Renal cortical epithelial cell (primary cell): Measurements from ENCODE around the gene EFNA3. TPM values are rescaled to one million over a fixed set of nuclear protein-coding genes. Genes with fewer than 3 reads are reported as not detected.

Source experiments
- DNase-seq: peaks from one replicate; pipeline ENCODE4 v3.0.0-alpha.2; 2011; ENCODE audit warnings: low read depth
- total RNA-seq: library from RNA; depleted of rRNA; stranded (reverse); fragments of >200 nt; gene quantifications from 2 replicates; pipeline ENCODE4 v1.2.3, GENCODE V29; 2014

Gene EFNA3
- total RNA-seq, 1 donor from 2014 or later, result 2.4 TPM

DNA sequence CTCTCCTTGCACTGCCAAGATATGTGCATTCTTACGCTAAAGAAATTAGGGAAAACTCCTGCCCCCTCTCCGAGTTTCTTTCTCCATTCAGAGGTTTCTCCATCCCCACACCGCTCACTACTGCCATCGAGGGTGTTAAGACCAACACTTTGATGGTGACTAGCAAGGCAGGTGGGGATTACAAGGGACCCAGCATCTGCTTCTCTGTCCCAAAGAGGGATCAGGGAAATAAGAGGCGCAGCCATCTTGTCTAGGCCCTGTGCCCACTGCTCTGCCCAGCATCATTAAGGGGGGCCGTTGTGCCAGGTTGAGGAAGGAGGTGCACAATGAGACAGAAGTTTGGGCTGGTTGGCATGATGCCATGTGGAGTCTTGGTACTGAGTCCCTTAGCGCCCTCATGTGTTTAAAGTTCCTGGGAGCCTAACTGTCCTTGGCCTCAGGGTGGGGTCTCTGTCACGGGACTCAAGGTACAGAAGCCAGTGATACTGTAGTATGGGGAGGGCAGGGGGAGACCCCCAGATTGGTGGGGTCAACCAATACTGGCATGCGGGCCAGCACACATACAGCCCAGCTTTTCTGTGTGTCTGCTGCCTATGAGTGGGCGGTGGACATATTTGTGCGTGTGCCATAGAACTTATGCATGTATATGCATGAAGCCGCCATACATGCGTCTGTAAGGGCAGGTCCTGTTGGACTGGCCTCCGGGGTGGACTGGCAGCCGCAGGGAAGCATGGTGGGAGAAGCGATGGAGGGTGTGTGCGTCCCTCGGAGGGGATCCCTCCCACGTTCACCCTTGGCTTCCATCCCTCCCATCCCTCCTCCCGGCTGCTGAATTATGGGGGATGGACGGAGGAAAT, 5.5 kb downstream of the EFNA3 start:
- DNase-seq, result no peak

DNA sequence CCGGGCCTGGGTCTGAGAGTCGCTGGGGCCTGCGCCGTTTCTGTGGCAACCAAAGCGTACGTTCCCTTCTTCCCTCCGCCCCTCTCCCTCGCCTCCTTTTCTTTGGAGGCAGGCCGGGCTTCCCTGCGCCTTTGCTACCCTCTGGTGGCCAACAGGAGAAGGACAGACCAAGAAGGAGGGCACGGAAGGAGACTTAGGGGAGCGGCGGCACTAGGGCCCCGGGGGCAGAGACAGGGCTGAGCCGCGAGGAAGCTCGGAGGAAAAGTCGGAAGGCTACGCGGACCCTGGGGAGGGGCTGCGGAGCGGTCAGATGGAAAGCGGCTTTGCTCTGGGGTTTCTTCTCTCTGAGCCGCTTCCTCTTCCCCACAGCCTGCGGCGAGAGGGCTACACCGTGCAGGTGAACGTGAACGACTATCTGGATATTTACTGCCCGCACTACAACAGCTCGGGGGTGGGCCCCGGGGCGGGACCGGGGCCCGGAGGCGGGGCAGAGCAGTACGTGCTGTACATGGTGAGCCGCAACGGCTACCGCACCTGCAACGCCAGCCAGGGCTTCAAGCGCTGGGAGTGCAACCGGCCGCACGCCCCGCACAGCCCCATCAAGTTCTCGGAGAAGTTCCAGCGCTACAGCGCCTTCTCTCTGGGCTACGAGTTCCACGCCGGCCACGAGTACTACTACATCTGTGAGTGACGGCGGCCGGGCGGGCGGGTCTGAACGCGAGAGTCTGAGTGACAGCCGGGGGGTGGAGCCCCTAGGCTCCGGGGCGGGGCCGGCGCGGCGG, 6.3 kb downstream of the EFNA3 start:
- peak; percentile 79 for DNase-seq

DNA sequence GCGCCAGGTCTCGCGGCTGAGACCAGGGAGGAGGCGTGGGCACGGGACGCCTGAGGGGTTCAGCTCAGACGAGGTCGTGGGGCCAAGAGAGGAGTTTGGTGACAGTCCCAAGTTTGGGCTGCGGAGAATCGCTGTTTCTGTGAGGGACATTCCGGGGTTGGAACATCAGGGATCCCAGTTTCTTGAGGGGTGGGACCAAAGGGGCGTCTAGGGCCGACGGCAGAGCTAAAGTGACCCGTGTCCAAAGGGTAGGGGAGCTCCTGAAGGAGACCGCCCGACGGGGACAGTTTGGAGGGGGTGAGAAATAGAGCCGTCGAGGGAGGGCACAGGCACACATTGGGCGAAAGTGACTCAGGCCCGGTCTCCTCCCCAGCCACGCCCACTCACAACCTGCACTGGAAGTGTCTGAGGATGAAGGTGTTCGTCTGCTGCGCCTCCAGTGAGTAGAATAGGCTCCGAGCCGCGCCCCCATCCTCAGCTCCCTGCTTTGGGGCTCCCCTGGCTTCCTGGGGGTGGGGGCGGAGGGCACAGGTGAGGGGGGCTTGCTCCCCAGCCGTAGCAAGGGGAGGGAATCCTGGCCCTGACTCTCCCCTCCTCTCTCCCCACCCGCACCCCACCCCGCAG, 7.0 kb downstream of the EFNA3 start:
- no peak for DNase-seq

DNA sequence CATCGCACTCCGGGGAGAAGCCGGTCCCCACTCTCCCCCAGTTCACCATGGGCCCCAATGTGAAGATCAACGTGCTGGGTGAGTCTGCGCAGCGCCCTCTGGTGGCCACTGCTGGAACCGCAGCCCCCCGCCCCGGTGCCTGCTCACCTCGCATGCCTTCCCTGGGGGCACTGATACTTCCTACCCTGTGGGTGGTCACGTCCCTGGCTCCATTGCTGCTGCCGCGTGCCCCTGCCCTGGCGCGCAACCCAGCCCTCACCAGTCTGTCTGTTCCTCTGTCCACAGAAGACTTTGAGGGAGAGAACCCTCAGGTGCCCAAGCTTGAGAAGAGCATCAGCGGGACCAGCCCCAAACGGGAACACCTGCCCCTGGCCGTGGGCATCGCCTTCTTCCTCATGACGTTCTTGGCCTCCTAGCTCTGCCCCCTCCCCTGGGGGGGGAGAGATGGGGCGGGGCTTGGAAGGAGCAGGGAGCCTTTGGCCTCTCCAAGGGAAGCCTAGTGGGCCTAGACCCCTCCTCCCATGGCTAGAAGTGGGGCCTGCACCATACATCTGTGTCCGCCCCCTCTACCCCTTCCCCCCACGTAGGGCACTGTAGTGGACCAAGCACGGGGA, 7.6 kb downstream of the EFNA3 start:
- DNase-seq, result no peak

DNA sequence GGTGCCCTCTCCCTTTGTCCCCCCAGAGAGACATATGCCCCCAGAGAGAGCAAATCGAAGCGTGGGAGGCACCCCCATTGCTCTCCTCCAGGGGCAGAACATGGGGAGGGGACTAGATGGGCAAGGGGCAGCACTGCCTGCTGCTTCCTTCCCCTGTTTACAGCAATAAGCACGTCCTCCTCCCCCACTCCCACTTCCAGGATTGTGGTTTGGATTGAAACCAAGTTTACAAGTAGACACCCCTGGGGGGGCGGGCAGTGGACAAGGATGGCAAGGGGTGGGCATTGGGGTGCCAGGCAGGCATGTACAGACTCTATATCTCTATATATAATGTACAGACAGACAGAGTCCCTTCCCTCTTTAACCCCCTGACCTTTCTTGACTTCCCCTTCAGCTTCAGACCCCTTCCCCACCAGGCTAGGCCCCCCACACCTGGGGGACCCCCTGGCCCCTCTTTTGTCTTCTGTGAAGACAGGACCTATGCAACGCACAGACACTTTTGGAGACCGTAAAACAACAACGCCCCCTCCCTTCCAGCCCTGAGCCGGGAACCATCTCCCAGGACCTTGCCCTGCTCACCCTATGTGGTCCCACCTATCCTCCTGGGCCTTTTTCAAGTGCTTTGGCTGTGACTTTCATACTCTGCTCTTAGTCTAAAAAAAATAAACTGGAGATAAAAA, 8.4 kb downstream of the EFNA3 start:
- DNase-seq, result no peak

DNA sequence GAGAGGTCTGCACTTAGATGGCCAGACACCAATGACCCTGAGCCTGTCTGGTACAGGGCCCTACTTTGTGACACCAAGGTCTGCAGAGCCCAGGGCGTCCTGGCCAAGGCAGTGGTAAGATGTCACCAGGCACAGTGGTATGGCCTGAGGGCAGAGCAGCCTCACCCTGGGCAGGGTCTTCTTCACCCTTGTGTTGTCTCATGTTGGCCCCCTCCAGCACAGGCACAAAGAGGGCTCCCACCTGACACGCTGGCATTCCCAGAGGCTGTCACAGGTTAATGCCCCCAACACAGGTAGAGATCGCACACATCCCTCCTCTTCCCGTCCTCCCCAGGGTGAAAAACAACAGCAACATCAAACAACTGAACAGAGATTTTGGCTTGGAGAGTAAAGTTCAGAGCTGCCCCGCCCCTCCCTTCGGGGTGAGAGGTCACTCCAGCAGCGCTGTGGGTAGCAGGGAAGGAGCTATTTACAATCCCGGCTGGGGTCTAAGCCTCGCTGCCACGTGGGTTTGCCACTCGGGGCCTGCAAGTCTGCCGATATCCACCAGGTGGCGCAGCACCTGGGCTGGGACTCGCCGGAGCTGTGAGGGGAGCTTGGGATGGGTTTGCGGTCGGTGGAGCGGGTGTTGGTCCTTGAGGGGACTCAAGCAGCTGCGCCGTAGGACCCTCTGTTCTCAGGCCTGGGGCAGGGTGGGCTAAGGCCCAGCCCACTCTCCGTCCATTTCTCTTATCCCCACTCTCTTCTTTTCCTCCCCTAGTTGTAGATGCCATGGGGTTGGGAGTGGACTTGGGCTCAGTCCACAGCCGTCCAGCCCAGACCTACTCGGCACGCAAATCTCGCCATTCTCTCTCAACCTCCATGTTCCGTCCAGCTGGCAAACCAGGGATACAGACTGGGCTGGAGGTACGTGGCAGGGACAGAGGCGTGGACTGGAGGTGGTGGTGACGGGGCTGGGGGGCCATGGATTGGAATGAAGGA, 12.7 kb downstream of the EFNA3 start:
- DNase-seq, result no peak

DNA sequence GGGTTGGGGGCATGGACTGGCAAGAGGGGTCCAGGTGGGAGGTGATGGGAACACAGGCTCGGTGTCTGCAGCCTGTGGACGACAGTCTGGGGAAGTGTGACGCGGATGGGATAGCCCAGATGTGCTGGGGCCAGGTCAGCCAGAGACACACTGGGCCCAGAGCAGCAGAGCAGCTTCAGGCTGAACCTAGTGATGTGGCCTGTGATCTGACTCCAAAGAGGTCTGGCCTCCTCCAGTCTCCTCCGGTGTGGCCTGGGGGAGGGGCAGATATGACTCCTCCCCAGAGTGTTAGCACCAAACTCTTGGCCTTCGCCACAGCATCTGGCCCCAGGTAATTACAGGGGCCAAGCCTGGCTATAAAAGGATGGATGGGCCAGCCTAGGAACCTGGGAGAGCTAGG, 13.5 kb downstream of the EFNA3 start:
- no peak for DNase-seq

DNA sequence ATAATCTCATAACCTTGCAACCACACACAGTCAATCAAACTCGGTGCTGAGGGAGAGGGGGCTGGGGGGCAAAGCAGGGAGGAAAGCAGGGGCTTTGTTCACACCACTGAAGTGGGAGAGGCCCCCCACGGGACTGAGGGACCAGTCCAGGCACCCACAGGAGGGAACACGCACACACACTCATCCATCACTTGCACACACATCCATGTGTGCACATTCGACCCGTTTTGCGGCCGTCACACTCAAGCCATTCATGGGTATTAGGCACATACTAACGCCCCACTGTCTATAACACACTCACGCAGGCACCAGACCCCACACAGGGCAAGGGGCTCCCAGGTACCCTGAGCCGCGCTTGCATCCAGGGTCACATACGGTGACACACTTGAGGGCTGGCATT, 14.0 kb downstream of the EFNA3 start:
- no peak for DNase-seq

DNA sequence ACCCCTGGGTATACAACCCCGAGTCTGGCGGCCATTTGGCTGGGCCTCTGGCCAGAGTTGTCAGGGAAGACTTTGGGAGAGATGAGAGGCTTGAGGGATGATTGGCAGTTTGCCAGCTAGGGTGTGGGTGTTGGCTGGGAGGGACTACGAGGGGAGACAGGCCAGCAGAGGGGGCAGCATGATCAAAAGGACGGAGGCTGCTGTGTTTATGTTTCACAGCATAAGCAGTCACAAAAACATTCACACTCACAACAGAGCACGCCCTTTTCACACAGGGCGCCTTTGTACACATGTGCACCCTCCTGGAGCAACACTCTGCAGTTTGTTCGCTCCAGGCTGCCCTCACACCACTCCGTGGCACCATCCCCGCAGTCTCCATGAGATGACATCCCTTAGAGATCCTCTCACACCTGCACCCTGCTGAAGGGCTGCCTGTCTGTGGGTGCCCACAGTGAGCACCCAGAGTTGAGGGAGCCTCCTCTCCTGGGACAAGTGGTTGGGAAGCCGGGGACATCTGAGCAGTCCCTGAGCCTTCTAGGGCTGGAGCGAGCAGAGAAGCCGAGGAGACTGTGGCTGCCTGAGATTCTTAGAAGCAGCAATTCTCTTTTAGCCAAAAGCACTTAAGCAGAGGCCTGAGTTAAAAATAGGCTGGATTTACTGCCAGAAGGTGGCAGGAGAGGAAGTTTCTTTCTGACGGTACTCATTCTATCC, 15.4 kb downstream of the EFNA3 start:
- DNase-seq, result peak; percentile 69

DNA sequence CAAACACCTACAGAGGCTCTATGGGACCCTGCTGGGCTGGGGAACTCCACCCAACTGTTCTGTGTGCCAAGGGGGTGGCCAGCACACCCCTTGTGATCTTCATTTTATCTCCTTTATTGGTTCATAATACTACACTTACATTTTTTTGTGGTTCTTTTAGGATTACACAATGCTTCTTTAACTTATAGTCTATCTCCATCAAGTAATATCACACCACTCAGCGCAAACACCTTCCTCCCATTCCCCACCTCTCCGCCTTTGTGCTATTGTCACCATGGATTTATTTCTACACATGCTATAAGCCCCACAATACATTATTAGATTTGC, 15.9 kb downstream of the EFNA3 start:
- no peak for DNase-seq

DNA sequence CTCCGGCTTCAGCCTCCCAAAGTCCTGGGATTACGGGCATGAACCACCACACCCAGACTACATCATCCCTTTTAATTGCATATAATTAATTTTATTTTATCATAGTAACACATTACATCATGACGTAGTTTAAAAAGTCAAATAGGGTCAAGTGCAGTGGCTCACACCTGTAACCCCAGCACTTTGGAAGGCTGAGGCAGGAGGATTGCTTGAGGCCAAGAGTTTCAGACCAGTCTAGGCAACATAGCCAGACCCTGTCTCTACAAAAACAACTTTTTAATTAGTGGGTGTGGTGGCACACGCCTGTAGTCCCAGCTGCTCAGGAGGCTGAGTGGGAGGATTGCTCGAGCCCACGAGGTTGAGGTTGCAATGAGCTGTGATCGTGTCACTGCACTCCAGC, 20.7 kb downstream of the EFNA3 start:
- DNase-seq, result no peak

DNA sequence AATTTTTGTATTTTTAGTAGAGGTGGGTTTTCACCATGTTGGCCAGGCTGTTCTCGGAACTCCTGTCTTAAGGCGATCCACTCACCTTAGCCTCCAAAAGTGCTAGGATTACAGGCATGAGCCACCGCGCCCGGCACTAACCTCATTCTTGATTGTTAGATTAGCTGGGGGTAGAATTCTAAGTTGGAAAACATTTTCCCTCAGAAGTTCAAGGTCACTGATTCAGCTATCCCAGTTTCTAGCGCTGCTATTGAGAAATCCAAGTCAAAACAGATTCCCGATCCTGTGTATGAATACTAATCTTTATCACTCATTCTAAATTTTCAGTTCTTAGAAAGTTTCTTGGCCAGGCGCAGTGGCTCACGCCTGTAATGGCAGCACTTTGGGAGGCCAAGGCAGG, 24.7 kb downstream of the EFNA3 start:
- DNase-seq, result no peak

DNA sequence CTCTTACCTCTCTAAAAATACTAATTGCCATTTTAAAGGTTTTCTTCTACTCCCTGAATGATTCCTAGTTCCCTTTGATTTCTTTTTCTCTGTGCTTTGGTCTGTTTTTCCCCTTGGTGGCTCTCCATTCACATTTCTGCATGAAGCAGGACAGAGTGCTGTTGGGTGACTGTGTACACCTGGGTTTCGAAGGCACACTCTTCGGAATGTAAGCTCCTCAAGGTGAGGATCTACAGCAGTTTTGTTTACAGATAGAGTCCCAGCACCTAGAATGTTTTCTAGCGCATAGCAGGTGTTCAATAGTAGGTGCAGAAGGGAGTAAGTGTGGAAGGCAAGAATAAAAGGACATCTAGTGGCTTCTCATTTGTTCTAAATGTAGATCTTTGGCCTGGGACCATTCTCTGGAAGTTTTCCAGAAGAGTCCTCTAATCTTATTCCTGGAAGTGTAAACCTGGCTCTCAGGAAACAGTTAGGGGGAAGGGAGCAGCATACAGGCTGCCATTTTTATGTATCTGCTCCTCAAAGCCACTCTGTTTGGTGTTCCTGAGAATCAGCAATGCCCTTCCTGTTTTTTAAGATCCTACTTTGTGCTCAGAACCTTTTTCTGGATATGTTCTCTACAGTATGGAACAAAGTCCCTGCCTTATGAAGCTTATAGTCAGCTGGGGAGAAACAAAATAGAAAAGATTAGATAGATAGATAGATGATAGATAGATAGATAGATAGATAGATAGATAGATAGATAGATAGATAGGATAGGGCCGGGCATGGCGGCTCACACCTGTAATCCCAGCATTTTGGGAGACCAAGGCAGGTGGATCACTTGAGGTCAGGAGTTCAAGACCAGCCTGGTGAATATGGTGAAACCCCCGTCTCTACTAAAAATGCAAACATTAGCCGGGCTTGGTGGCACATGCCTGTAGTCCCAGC, 26.2 kb downstream of the EFNA3 start:
- no peak for DNase-seq

DNA sequence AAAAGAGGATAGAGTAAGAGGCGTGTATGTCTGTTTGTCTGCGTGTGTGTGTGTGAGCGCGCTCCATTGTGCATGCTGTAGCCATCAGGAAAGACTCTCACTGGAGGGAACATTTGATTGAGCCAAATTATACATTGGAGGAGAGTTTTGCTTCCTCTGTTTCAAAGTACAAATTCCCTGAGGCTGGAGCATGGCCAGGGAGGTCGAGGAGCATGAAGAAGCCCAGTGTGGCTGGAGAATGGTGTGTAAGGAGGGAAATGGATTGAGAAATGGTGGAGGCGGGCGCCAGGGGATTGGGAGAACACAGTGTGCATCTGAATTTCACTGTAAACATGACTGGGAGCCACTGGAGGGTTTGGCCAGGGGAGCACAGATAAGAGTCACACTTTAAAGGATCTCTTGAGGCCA, 27.0 kb downstream of the EFNA3 start:
- DNase-seq, result peak; percentile 52

DNA sequence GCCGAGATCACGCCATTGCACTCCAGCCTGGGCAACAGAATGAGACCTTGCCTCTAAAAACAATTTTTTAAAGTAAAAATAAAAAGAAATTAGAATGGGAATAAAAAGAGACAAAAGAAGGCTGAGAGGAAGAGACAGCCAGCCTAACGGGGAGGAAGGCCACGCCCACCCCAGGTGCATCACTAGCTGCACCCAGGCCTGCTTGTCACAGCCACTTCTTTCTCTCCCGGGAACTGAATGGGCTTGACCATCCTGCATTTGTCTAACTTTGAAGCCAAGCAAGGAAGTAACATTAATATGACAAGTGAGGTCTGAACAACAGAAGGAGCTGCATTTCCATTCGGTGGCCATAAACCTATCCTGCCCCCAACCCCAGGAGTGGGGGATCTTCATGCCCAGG, 28.2 kb downstream of the EFNA3 start:
- no peak for DNase-seq

DNA sequence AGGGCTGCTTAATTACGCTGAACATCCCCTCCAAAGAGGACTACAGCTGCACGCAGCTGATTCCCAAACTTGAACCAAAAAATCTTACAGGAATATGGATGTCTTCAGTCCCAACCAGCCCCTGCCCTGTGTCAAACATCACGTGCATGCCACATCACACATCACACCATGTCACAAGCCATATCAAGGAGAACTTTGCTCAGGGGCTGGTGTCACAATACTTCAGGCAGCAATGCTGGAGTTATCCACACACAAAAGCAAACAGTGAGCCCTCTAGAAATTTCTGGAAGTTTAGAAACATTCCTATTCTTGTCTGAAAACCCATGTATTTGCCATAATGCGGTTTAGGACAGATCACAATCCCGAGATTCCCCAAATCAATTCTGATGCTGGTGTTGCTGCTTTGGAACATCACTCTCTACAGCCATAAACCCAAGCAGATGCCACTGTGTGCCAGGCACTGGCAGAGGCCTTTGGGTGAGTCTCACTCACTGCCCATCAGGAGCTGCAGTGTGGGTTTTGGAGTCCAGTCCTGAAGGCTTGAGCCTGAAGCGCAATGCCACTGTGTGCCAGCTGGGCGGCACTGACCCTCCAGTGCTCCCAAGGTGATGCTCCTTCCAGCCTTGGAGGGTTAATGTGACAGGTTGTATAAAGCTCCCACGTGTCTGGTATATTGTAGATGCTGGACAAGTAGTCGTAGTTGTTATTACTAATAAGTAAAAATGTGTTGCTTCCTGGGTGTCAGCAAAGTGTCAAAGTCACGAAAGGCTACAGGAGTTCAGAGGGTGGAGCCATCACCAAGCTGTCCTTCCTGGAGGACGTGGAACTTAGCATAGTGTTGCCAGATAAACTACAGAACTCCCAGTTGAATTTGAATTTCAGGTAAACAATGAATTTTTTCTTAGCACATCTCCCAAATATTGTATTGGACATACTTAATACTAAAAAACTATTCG, 28.9 kb downstream of the EFNA3 start:
- no peak for DNase-seq

DNA sequence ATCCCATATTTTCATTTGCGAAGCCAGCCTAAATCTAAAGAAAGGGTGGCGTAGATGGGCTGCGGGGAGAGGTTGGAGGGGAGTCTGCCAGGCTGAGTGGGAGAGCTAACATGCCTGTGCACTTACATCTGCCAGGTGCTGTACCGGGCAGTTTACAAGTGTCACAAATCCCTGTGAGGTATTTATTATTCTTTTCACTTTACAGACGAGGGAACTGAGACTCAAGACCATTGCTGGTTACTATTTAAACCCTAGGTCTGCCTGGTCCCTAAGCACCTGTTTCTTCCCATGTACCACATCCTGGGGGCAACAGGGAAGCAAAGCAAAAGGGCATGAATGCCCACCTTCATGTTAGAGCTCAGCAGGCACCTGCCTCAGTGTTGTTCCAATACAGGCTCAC, 29.7 kb downstream of the EFNA3 start:
- DNase-seq, result no peak

DNA sequence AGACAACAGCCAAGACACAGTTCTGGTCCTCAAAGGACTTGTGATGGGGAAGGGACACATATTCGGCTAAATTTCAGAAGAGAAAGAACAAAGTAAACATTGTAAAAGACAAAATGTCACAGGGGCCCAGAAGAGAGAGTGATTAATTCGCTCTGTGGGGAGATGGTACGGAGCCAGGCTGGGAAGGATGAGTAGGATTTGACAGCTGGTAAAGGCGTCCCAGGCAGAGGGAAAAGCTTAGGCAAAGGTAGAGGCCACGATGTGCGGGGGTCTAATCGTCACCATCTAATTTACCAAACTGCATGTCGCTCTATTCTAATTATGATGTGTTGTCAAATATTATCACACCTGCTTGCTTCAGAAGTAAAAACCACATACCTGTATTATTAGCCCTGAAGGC, 31.7 kb downstream of the EFNA3 start:
- DNase-seq, result no peak
